Heart right ventricle (tissue), 16 donors: ENCODE results near the gene TUBB4B. TPM values are rescaled to one million over a fixed set of nuclear protein-coding genes. Genes with fewer than 3 reads are reported as not detected.

ENCODE experiments used
- ATAC-seq, 8 donors: fragments of 200-7000 bp; cut with Tn5 transposase; one replicate each; pipeline ENCODE4 v1.9.1; 2020; ENCODE audit warnings: mild to moderate bottlenecking in 8 of 8, moderate library complexity in 8 of 8, moderate number of reproducible peaks in 1 of 8
- DNase-seq, 2 donors: peaks; one replicate each; pipeline ENCODE4 v3.0.0-alpha.2; 2020
- H3K27ac ChIP-seq, 10 donors: fragments of 200-600 bp; sonication (generic) in 2 of 10; one replicate each; pipeline versions ENCODE4 v1.5.0 to v1.8.0; 2020 to 2022; ENCODE audit warnings: mild to moderate bottlenecking in 3 of 10
- H3K27me3 ChIP-seq, 7 donors: fragments of 200-600 bp; one replicate each; pipeline ENCODE4 v1.8.0; 2021 to 2022; ENCODE audit warnings: mild to moderate bottlenecking in 2 of 7
- H3K36me3 ChIP-seq, 9 donors: fragments of 200-600 bp; sonication (generic) in 1 of 9; one replicate each; pipeline versions ENCODE4 v1.5.0 to v1.8.0; 2020 to 2022; ENCODE audit warnings: mild to moderate bottlenecking in 2 of 9
- H3K4me1 ChIP-seq, 9 donors: fragments of 200-600 bp; sonication (generic) in 1 of 9; one replicate each; pipeline versions ENCODE4 v1.5.0 to v1.8.0; 2020 to 2022; ENCODE audit warnings: mild to moderate bottlenecking in 4 of 9
- H3K4me3 ChIP-seq, 10 donors: fragments of 200-600 bp; sonication (generic) in 2 of 10; one replicate each; pipeline versions ENCODE4 v1.5.0 to v1.8.0; 2020 to 2022; ENCODE audit warnings: mild to moderate bottlenecking in 7 of 10, moderate library complexity in 2 of 10
- H3K9me3 ChIP-seq, 11 donors: fragments of 200-600 bp in 10 of 11; sonication (generic) in 2 of 11; one replicate each; pipeline versions ENCODE4 v1.5.0 to v1.8.0; 2013 to 2022; ENCODE audit warnings: mild to moderate bottlenecking in 2 of 11, control low read depth in 1 of 11, moderate library complexity in 1 of 11
- CTCF ChIP-seq, 9 donors: fragments of 200-600 bp; sonication (generic) in 2 of 9; IDR thresholded peaks; one replicate each; pipeline versions ENCODE4 v1.5.0 to v1.8.0; 2021 to 2022; ENCODE audit warnings: antibody characterized with exemption in 9 of 9, mild to moderate bottlenecking in 5 of 9, moderate library complexity in 1 of 9
- WGBS, 2 donors: extraction: QIAGEN DNeasy Blood & Tissue Kit; methylation state at CpG; one replicate each; pipeline ENCODE4 v1.1.7; 2013; ENCODE audit warnings: inconsistent platforms in 1 of 2; 5-methylcytosine and 5-hydroxymethylcytosine counted together
- intact Hi-C, 10 donors: fragments of 100-400 bp; cut with DNase I; formaldehyde crosslinking; loops; one replicate each; pipeline versions ENCODE4 v1.11.1 to v1.14.2; 2022
- polyA plus RNA-seq, 2 donors: library from polyadenylated mRNA; stranded (reverse); fragments of 200-250 nt; gene quantifications; one replicate each; pipeline ENCODE4 v1.2.3, GENCODE V29; 2013
- total RNA-seq, 10 donors: library from RNA; stranded (reverse); fragmentation: NEBNext Ultra II Directional in 3 of 10; extraction: Animal tissue kit (Norgen Biotek cat#: 25700) in 3 of 10; gene quantifications; one replicate each; pipeline versions ENCODE4 v1.2.1 to v1.2.4, GENCODE V29; 2021 to 2023
- donor health status: Arrhythmogenic right ventricular cardiomyopathy.
- donor health status: ischemic (EF 13 %, LVEDD 7.1; RV severe dilation, severe dysfunction).
- donor health status: healthy with polysubstance abuse.
- donor health status: DM: no; HTN: yes; CAD: no.
- donor health status: DM: no; HTN: no; CAD: no.
- donor health status: ischemic (EF 25% LVEDD 6.9; RV normal size, moderate dysfunction).
- donor health status: ischemic (EF 25% LVEDD 5.7; RV mildly dilated, moderate dysfunction).
- donor health status: healthy.
- donor health status: DM: yes; HTN: yes; CAD: no.
- donor health status: Ischemic cardiomyopathy.
- donor health status: ischemic (EF 35%, LVEDD 5.7; RV mildly dilated, moderate dysfunction).
- donor health status: nonischemic (EF 11% LVEDD 7.7; RV severe dilation, severe dysfunction).
- donor health status: DM: yes; HTN: yes; CAD: no.
- donor health status: PGD.
- donor health status: ischemic (EF 29% LVEDD 5.4; RV normal size, mild dysfunction).
- donor health status: nonischemic (EF 23%, LVEDD 6.1; RV moderate dilation, normal function).

TUBB4B gene
- total and polyA plus RNA-seq, 12 donors = 211 to 992 (median 355) TPM

DNA sequence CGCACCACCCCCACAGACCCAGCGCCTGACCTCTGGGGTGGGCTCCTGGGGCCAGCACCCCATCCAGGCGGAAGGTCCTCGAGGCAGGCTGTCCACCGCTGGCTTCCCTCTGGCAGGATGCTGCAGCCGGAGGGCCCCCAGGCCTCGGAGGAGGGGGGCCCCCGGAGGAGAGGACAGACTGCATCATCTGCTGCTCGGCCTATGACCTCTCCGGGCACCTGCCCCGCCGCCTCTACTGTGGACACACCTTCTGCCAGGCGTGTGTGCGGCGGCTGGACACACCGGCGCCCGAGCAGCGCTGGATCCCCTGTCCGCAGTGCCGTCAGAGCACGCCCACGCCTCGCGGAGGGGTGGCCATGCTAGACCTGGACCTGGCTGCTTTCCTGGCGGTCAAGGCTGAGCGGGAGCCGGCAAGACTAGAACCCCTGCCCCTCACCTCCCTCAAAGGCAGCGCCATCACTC is 12.6 kb upstream of the TUBB4B start:
- no peak for ATAC-seq
- no peak overlapping the region for H3K27ac ChIP-seq
- intact Hi-C loops = loop anchor here in 7 of 10 donors (2.0 to 5.0 kb wide), 6 partner anchors 36 to 111 kb away; partner anchors contain the start of genes ANAPC2 (in 1 of the 7) and SSNA1 (in 1 of the 7)
- peaks cover 0 to 15% (median 10%) of the 10 kb centered on the region in 9 donors for H3K4me1 ChIP-seq
- no peaks in the 10 kb centered on the region for H3K9me3 ChIP-seq
- 68% methylated on average over 29 of the region's 29 CpGs for WGBS, 2 donors
- no peak overlapping the region for H3K4me3 ChIP-seq
- DNase-seq = no peak
- TF ChIP-seq CTCF (IDR thresholded peaks at IDR 0.05) = no peak
- H3K36me3 ChIP-seq = no peaks in the 10 kb centered on the region
- peaks cover 16 to 57% (median 56%) of the 10 kb centered on the region in 7 donors for H3K27me3 ChIP-seq

DNA sequence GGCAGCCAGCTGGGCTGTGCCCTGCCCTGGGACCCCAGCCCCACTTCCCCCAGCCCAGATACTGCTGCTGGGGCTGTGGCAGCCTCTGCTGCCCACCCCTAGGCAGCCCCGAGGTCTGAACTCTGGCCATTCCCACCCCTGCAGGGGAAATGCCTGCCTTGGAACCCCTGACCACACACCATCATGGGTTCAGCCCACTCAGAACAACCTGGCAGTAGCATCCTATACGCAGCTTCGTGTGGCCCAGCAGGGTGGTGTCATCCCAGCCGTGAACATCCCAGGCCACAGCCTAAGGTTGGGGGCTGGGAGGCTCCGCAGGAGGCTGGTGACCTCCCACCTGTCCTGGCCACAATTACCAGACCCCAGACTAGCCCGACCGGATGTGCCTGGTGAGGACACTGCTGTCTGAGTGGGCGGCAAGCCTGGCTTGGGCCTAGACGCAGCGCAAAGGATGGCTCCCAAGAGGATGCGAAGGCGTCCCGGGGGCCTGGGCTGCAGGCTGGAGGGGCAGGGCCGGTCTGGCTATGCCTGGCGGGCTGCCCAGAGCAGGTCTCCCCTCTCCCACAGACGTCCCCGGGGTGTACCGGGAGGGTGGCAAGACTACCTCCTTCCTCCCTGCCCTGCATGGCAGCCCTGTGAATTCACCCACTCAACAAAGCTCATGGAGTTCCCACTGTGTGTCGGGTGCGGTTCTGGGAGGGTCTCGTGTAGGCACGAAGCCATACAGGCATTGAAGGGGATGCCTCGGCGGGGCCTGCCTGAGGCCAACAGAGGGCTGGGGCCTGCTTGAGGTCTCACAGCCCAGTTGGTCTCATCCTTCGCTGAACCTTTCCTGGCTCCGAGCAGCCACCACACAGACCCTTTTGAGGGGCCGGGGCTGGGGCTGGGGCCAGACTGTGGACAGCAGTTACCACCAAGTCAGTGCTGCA is 11.9 kb upstream of the TUBB4B start:
- WGBS, 2 donors = 62 to 66% methylated on average over 25 to 27 of the region's 27 CpGs
- ATAC-seq = no peak
- intact Hi-C loops = loop anchor here in 7 of 10 donors (2.0 to 5.0 kb wide), 6 partner anchors 37 to 112 kb away; partner anchors contain the start of genes ANAPC2 (in 1 of the 7) and SSNA1 (in 1 of the 7)

DNA sequence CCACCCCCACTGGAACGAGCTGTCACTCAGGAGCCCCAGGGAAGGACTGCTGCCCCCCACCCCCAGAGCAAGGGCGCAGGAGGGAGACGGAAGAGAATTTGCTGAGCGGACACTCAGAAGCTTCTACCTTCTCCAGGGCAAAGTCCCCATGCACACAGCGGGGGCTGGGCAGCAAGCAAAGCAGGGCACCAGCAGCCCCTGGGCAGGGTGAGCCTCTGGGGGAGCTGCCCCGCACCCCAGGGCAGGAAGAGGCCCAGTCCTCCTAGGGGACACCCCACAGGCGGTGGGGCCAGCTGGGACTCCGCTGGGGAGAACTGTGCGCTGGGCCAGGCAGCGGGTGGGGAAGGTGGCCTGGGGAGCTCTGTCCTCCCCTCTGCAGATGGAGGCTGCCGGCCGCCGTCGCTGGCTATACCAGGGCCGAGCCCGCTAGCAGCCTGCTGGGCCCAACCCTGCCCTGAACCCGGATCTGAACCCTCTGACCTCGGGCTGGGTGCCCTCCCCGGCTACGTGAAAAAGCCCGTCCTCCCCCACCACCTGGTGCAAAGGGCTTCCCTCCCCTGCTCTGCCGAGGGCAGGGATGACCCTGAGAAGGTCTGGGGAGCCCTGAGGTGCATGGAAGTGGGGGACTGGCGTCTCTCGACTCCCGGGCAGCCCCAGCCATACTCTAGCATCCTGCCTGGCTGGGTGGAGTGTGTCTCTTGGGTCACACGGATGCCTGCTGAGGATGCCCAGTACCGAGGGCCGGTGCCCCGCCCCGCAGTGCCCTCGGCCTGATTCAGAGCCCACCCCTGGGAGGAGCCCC is 11.0 kb upstream of the TUBB4B start:
- DNase-seq (no peak), ATAC-seq (no peak)
- WGBS, 2 donors = 63 to 64% methylated on average over 25 to 31 of the region's 31 CpGs
- peaks cover 0 to 7% (median 0%) of the 10 kb centered on the region in 9 donors for H3K4me1 ChIP-seq
- no peak overlapping the region for H3K4me3 ChIP-seq
- intact Hi-C loops = loop anchor here in 8 of 10 donors (2.0 to 10.0 kb wide), 7 partner anchors 38 to 445 kb away; partner anchors contain the start of genes ANAPC2 (in 1 of the 8) and SSNA1 (in 1 of the 8)
- H3K27ac ChIP-seq = no peak overlapping the region
- H3K36me3 ChIP-seq = no peaks in the 10 kb centered on the region
- H3K9me3 ChIP-seq = no peaks in the 10 kb centered on the region
- peaks cover 16 to 67% (median 63%) of the 10 kb centered on the region in 7 donors for H3K27me3 ChIP-seq
- TF ChIP-seq CTCF (IDR thresholded peaks at IDR 0.05) = no peak

More for the DNA sequence above, 11.9 kb upstream of the TUBB4B start:
- Histone ChIP-seq H3K4me3 (no peak overlapping the region), H3K9me3 (no peaks in the 10 kb centered on the region), H3K4me1 (peaks cover 0 to 9% (median 3%) of the 10 kb centered on the region in 9 donors), H3K27me3 (peaks cover 16 to 60% (median 58%) of the 10 kb centered on the region in 7 donors), H3K36me3 (no peaks in the 10 kb centered on the region), H3K27ac (no peak overlapping the region)
- DNase-seq = no peak
- TF ChIP-seq CTCF (IDR thresholded peaks at IDR 0.05) = no peak
